ELR (cell line): ENCODE data around the gene DSG3.

ENCODE experiments used
- DNase-seq: peaks from one replicate; pipeline ENCODE4 v3.0.0-alpha.2; 2015; ENCODE audit warnings: low read depth

DSG3 gene

GRCh38 chr18:31432316-31432715 is 15.2 kb upstream of the DSG3 start:
- DNase-seq, result no peak

- DNase-seq, result no peak
Measured at GRCh38 chr18:31436825-31437224, 10.7 kb upstream of the DSG3 start.

DNA sequence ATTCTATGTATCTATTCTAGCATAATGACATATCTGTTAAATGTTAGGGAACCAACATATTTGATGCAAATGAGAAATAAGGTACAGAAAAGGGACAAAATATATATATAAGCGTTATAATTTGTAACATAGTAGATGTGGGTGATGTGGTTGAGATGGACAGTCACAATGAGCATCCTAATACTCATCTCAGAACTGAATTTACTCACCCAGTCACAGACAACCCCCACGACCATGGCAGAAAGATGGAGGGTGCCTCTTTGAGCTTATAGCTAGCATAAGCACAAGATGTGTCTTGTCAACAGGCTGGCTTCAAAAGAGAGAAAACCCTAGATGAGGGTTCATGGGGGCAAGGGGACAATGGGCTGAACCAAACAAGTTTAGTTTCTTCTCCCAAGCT is 9.1 kb upstream of the DSG3 start:
- DNase-seq, result no peak

- no peak for DNase-seq
Measured at GRCh38 chr18:31439807-31440325, 7.7 kb upstream of the DSG3 start.

DNA sequence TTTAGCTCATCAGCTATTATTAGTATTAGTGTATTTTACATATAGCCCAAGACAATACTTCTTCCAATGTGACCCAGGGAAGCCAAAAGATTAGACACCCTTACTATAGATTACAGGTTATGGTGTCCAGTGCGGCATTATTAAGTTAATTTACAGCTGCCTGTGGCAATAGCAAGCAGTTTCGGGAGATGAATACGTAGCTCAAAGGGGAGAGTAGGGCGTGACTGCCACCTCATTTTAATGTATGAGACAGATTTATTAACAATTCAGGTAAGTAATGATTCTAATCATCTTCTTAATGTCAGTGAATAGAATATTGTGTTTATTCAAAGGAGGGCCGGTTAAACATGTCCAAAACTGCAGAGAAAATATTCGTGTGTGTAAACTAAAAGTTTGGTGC is 6.8 kb upstream of the DSG3 start:
- DNase-seq, result no peak

- no peak for DNase-seq
Measured at GRCh38 chr18:31441493-31441892, 6.0 kb upstream of the DSG3 start.

DNA sequence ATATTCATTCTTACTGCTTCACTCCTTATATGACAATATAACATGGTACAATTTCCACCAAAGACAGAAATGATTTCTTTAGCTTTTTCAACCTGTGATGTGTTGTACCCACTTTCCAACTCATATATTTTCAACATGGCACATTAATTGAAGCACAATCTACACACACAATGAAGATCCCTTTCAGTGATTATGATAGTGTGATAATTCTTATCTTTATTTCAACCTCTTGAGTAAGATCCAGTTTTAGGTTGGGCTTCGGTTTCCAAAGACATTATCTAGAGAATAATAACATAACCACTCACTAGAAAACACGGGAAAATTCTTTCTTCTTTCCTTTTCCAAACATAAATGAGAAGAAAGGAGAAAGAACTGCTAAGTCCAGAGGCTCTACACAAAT is 3.4 kb upstream of the DSG3 start:
- DNase-seq, result no peak

DNA sequence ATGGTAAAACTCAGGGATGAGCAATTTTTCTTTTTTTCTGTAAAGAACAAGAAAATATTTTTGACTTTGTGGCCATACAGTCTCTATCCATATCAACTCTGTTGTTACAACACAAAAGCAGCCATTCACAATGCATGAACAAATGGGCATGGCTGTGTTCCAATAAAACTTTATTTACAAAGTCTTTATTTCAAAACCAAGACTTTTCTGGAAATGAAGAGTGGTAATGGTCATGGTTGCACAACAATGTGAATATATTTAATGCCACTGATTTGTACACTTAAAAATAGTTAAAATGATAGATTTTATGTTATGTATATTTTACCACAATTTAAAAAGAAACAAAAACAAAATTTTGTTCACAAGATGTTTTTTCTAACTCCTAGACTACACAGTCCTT is 1.6 kb upstream of the DSG3 start:
- no peak for DNase-seq

DNA sequence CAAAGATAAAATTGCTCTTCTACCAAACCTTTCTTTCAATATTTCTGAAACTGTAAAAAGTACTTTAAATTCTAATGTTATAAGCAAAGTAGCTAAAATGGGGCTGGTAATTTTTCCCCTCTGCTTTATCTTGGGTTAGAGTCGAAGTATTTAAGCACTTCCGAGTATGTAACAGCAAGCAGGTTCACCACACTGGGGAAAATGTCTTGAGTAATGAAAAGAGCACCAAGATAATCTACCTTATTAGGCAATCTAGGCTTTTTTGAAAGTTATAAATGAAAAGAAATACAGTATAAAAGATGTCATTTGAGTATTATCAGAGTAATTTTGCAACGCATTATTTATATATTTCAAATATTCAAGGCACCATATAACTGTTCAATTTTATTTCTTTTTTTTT is 687 bp upstream of the DSG3 start:
- no peak for DNase-seq

DNA sequence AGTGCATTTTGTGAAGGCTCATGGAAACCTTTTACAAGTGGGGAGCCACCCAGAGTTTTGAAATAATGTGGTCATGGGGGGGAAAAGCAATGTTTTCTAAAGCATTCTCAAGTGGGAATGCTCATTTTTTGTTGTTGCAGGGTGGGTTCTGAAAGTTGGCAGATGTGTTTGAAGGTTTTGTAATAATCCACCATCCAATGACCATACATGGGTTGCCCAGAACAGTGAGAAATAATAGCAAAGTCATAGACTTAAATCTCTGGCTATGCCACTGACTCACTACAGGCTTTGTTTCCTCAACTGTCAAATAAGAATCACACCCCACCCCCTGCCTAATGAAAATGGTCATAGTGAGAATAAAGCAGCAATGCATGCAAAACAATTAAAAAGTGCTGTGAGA is 2.9 kb downstream of the DSG3 start:
- no peak for DNase-seq

DNA sequence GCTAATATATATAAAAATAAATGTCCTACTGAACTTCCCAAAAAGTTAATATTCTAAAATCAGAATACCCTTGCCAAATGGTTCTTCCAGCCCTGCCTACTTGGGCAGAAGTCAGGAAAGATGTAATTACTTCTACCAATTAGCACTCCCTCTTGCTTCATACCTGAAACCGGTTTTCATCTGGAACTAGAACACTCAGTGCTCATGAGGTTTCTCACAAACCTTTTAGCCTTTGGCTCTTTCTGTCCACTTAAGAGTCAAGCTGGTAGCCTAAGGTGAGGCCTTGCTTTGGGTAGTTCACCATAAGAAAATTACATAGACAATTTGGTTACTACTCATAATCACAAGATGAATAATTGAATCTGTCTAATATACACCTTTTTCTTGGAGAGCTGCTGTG is 4.1 kb downstream of the DSG3 start:
- no peak for DNase-seq

DNA sequence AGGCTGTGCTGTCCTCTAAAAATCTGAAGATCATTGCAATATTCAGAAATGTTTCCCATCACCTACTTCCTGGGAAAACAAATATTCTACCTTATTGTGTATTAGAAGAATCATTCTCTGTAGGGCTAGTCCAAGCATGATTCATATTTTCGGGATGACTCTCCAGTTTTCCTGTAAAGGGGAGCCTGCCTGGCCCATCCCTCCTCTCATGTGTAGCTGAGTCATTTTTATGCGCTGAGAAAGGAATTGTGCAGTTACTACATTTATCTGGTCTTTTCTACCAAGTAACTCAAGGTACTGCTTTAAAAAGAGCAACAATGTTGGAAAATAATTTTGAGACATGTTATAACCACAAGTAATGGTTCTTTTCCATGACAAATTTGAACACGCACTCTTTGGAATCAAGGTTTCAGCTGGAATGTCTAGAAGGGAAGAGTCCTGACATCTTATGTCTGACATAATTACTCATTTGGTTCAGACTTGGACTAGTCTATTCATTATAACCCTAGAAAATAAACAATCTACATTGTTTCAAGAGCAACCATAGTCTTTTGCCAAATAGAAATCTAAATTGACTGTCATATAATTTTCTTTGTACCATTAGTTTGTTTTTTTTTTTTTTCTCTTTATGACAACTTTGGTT is 6.6 kb downstream of the DSG3 start:
- peak; percentile 47 for DNase-seq

DNA sequence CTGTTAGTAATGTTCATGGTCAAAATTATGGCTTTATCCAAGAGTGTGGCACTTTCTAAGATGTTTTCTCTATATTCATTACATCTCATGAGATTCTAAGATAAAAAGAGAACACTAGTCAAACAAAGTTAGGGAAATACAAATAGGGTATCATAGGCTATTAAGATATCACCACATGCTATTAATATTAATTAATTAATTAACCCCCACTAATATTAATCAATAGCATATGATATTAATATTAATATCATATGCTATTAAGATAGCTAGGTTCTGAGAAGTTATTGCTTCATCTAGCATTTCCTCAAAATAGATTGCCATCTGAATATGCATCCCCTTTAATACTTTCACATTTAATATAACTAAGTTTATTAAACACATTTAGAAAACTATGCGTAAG is 22.1 kb downstream of the DSG3 start:
- no peak for DNase-seq

DNA sequence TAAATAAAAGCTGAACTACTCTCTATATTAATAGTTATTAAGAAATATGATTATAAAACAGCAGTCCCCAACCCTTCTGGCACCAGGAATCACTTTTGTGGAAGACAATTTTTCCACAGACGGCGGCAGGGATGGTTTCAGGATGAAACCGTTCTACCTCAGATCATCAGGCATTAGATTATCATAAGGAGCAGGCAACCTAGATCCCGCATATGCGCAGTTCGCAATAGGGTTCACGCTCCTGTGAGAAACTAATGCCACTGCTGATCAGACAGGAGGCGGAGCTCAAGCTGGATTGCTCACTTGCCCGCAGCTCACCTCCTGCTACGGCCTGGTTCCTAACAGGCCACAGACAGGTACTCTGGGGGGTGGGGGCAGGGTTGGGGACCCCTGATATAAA is 31.1 kb downstream of the DSG3 start:
- no peak for DNase-seq

DNA sequence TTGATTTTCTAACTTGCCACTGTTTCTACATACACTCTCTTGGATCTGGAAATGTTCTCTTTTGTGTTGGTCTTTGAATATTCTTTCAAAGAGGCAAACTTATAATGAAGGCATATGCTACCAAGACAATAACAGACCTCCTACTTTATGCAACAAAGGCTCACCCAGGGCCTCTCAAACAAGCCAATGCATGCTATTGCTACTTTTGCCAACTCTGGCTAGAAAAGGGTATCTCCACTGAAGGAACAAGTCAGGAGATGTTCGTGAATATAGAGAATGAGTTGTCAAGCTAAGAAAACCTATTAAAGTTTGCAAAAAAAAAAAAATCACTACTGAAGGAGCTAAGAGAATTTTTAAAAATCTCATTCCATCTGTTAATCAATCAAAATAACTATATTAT is 34.5 kb downstream of the DSG3 start:
- no peak for DNase-seq

GRCh38 chr18:31483396-31483795 is 35.9 kb downstream of the DSG3 start:
- no peak for DNase-seq

GRCh38 chr18:31484461-31484860 is 36.9 kb downstream of the DSG3 start:
- no peak for DNase-seq

GRCh38 chr18:31486165-31486564 is 38.6 kb downstream of the DSG3 start:
- DNase-seq, result no peak

DNA sequence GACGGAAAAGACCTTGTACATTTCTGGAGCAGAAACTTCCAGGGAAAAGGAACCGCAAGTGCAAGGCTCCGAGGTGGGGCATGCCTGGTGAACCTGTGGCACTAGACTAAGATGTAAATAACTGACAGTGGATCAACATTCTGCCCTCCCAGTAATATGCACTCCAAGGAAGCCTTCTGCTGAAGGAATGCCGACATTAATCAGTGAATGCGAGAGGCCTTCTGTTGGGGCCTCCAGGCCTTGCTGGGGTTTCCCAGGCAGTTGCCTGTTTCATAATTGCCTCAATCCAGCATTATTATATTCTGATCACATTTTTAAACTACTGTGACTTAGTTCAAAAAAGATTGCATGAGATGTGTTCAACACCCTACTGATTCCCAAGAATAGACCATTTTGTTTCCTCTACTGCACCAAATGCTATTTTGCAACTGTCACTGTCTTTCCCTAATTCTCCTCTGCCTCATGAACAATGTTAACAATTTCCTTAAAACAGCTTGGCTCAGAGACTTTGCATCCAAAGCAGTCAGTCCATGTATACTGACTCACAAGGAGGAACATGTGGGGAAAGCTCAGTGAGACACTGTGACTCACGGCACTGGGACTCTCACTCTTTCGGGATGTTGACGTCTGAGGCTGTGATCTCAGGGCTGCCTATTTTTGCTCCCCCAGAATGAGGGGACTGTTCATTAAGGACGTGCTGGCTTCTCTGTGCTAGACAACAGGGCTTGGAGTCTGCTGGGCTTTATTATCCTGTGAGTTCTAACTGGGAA is 39.9 kb downstream of the DSG3 start:
- peak; percentile 63 for DNase-seq

DNA sequence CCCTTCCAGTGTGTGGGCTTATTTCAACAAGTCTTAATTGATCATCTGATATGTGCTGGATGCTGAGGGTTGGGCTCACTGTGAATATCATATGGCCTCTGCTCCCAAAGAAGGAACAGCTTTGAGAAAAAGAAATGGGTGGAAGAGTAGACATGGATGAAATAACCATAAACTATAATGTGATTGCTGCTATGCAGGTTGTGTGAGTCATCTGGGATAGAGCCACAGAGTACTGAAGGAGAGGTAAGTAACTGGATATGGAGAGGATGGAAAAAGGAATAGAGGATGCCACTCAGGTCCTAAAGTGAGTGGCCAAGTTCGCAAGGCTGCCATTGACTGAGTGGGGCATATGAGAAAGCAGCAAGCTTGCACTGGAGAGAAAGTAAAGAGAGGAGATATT is 41.8 kb downstream of the DSG3 start:
- no peak for DNase-seq

- no peak for DNase-seq
Measured at GRCh38 chr18:31490387-31490786, 42.8 kb downstream of the DSG3 start.

DNA sequence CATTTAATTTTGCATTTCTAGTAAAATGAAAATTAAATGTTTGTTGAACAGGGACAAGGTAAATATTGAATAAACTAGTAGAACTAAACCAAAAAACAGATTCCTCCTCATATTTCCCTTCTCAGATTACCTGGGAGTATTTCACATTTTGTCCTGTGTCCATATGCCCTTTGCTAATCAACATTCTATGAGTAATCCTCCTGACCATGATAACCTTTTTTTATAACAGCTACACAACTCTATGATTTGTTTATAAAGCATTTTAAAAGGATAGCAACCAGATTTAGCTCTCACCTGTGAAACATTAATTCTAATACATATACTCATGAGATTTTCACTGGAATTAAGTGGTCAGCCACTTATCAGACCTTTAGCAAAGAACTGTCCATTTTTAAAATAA is 43.3 kb downstream of the DSG3 start:
- no peak for DNase-seq

DNA sequence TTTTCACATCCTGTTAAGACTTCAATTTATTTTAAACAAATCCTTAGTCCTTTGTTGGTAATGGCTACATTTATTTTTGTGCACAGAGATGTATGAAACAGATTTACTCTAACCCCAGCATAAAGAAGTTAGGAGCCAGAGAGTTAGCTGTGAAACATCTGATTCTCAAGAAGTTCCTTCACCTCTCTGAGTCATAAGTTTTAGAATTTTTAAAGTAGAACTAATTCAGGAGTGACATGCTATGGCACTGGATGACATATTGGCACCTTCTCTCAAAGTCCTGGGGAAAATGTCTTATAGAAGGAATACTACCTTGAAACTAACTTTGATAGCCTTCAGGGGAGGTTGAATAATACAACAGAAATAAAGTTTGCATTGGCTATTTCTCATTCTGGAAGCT is 44.0 kb downstream of the DSG3 start:
- DNase-seq, result no peak

DNA sequence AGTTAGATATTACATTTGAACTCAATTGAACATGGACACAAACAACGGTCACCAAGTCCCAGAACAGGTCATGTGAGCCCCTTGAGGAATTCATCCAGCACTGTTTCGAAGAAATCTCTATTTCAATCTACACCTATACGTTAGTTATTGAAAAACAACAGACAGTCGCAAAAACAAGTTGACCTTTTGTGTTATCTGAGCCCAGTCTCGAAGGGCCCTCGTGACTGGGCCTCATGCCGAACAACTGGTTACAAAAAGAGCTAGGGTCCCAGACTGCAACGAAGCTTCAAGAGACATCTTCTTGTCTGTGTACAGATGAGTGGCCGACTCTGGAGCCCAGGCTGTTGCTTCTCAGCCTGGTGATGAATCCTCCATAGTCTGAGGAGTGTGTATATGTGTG is 45.1 kb downstream of the DSG3 start:
- DNase-seq, result no peak
